KBM-7 (cell line): Measurements from ENCODE around the gene RHOV.

Experiments
- DNase-seq: peaks from one replicate; pipeline ENCODE4 v3.0.0-alpha.2; 2015
- in situ Hi-C: fragments of 300-500 bp; cut with MboI; formaldehyde crosslinking; loops from 2 replicates; pipeline ENCODE4 v1.14.3; 2020; ENCODE audit warnings: low sequenced_read_pairs, low pct_unique_long_range_greater_than_20kb, mixed read lengths

Gene RHOV

GRCh38 chr15:40854161-40854560, 19.9 kb downstream of the RHOV start:
- in situ Hi-C loops: no loop called here
- no peak for DNase-seq

GRCh38 chr15:40853241-40853890, 20.7 kb downstream of the RHOV start:
- in situ Hi-C loops: no loop called here
- no peak for DNase-seq

- in situ Hi-C loops: no loop called here
- DNase-seq: no peak
Measured at GRCh38 chr15:40852529-40852928, 21.5 kb downstream of the RHOV start.

GRCh38 chr15:40850576-40851112, 23.4 kb downstream of the RHOV start:
- in situ Hi-C loops: no loop called here

GRCh38 chr15:40847223-40847961, 26.6 kb downstream of the RHOV start:
- in situ Hi-C loops: no loop called here
- DNase-seq: peak; percentile 97

More at GRCh38 chr15:40850576-40851112, 23.4 kb downstream of the RHOV start:
- no peak for DNase-seq

GRCh38 chr15:40846841-40847222, 27.2 kb downstream of the RHOV start:
- in situ Hi-C loops: no loop called here
- DNase-seq: no peak

GRCh38 chr15:40845511-40846284, 28.3 kb downstream of the RHOV start:
- in situ Hi-C loops: no loop called here
- DNase-seq: no peak

GRCh38 chr15:40845036-40845435, 29.0 kb downstream of the RHOV start:
- in situ Hi-C loops: no loop called here

GRCh38 chr15:40844696-40845030, 29.4 kb downstream of the RHOV start:
- peak; percentile 67 for DNase-seq
- in situ Hi-C loops: no loop called here

More at GRCh38 chr15:40845036-40845435, 29.0 kb downstream of the RHOV start:
- no peak for DNase-seq

GRCh38 chr15:40843885-40844695, 29.9 kb downstream of the RHOV start, which contains the start of gene SPINT1:
Gene SPINT1 (plus strand): TSS chr15:40844048. CDS start chr15:40844555, 507 bp downstream.
- DNase-seq: peak; percentile 14
- in situ Hi-C loops: no loop called here

GRCh38 chr15:40843261-40843884, 30.7 kb downstream of the RHOV start:
- in situ Hi-C loops: no loop called here
- DNase-seq: no peak

GRCh38 chr15:40841741-40842140, 32.3 kb downstream of the RHOV start:
- in situ Hi-C loops: no loop called here
- DNase-seq: no peak

GRCh38 chr15:40838756-40839155, 35.3 kb downstream of the RHOV start:
- no peak for DNase-seq
- in situ Hi-C loops: no loop called here

GRCh38 chr15:40836020-40836419, 38.0 kb downstream of the RHOV start:
- no peak for DNase-seq
- in situ Hi-C loops: no loop called here

- in situ Hi-C loops: no loop called here
- no peak for DNase-seq
Measured at GRCh38 chr15:40832903-40833302, 41.1 kb downstream of the RHOV start.

GRCh38 chr15:40831861-40832260, 42.2 kb downstream of the RHOV start:
- DNase-seq: no peak
- in situ Hi-C loops: no loop called here

- DNase-seq: no peak
- in situ Hi-C loops: no loop called here
Measured at GRCh38 chr15:40830884-40831283, 43.1 kb downstream of the RHOV start.

GRCh38 chr15:40829115-40829514, 44.9 kb downstream of the RHOV start:
- no peak for DNase-seq
- in situ Hi-C loops: no loop called here
